NOMO-1 (cell line): ENCODE measurements around the gene EIF5AL1.
"Not testable (repeated sequence)": the region's sequence is repeated elsewhere in the genome, so short reads cannot be mapped to it uniquely, and the experiment has no call there.

Experiments used
- DNase-seq, 2 experiments: peaks; one replicate each; lab custom pipeline; 2025; ENCODE audit not compliant: unreplicated experiment in 2 of 2; lab: John Stamatoyannopoulos, UW

EIF5AL1 gene

GRCh38 chr10:79511891-79512583, at the start of gene EIF5AL1:
Gene EIF5AL1 (plus strand): TSS chr10:79512533. CDS start chr10:79512650, 117 bp downstream.
- DNase-seq, result not testable (repeated sequence)

- DNase-seq, result no peak
These were observed 48.5 kb upstream of the EIF5AL1 start for GRCh38 chr10:79463578-79464496.

GRCh38 chr10:79465341-79465740, 47.0 kb upstream of the EIF5AL1 start:
- DNase-seq, result no peak

- no peak for DNase-seq
These were observed 44.2 kb upstream of the EIF5AL1 start for GRCh38 chr10:79468015-79468560.

GRCh38 chr10:79468841-79469585, 43.3 kb upstream of the EIF5AL1 start:
- DNase-seq, result no peak

GRCh38 chr10:79470096-79470495, 42.2 kb upstream of the EIF5AL1 start:
- no peak for DNase-seq

GRCh38 chr10:79471776-79472175, 40.6 kb upstream of the EIF5AL1 start:
- no peak for DNase-seq

GRCh38 chr10:79472449-79472848, 39.9 kb upstream of the EIF5AL1 start:
- DNase-seq, result no peak

GRCh38 chr10:79472951-79473350, 39.4 kb upstream of the EIF5AL1 start:
- no peak for DNase-seq

GRCh38 chr10:79473496-79474095, 38.7 kb upstream of the EIF5AL1 start:
- peak; percentile 27 to 65 for DNase-seq

- no peak for DNase-seq
These were observed 37.1 kb upstream of the EIF5AL1 start for GRCh38 chr10:79475119-79475653.

- no peak for DNase-seq
These were observed 36.5 kb upstream of the EIF5AL1 start for GRCh38 chr10:79475877-79476276.

GRCh38 chr10:79476645-79477044, 35.7 kb upstream of the EIF5AL1 start:
- no peak for DNase-seq

GRCh38 chr10:79477456-79477855, 34.9 kb upstream of the EIF5AL1 start:
- no peak for DNase-seq

- no peak for DNase-seq
These were observed 32.9 kb upstream of the EIF5AL1 start for GRCh38 chr10:79479283-79479909.

GRCh38 chr10:79482304-79482703, 30.0 kb upstream of the EIF5AL1 start:
- no peak for DNase-seq

GRCh38 chr10:79482741-79483140, 29.6 kb upstream of the EIF5AL1 start:
- DNase-seq, result no peak

GRCh38 chr10:79483299-79483698, 29.0 kb upstream of the EIF5AL1 start:
- no peak for DNase-seq

GRCh38 chr10:79483948-79484347, 28.4 kb upstream of the EIF5AL1 start:
- DNase-seq, result no peak

GRCh38 chr10:79484476-79484875, 27.9 kb upstream of the EIF5AL1 start:
- no peak for DNase-seq
